ENCODE results near the gene PRKAR2A. TPM values are rescaled to one million over a fixed set of nuclear protein-coding genes. Genes with fewer than 3 reads are reported as not detected.

PRKAR2A gene
- total RNA-seq, 1 donor, result 47.4 TPM

GRCh38 chr3:48708481-48708889 lies 139.2 kb downstream of the PRKAR2A start:
- Histone ChIP-seq H3K36me3 (ENCODE audit: insufficient read depth, low read length) (peaks cover 45% of the 10 kb centered on the region), H3K4me2 (ENCODE audit: insufficient read depth, low read length) (peak overlapping the region; percentile 21), H3K4me3 (ENCODE audit: insufficient read depth, low read length) (peak overlapping the region; percentile 2), H3K4me1 (ENCODE audit: insufficient read depth, low read length) (peaks cover 16% of the 10 kb centered on the region), H3K79me2 (ENCODE audit: insufficient read depth, low read length) (peaks cover 88% of the 10 kb centered on the region), H2AFZ (ENCODE audit: low read length) (no peak overlapping the region), H3K9me3 (ENCODE audit: low read depth, low read length) (no peaks in the 10 kb centered on the region), H3K27ac (ENCODE audit: low read depth, low read length) (peak overlapping the region; percentile 65), H3K27me3 (ENCODE audit: insufficient read depth, low read length) (no peaks in the 10 kb centered on the region), H4K20me1 (ENCODE audit: insufficient read depth, low read length) (peaks cover 79% of the 10 kb centered on the region)
- peak; percentile 77 for DNase-seq (ENCODE audit: insufficient read length, low spot score, missing footprints)
- no peak for TF ChIP-seq CTCF (IDR thresholded peaks at IDR 0.05; ENCODE audit: extremely low read depth, low read depth, low read length)

- Histone ChIP-seq H3K4me2 (ENCODE audit: insufficient read depth, low read length) (no peak overlapping the region), H4K20me1 (ENCODE audit: insufficient read depth, low read length) (peaks cover 79% of the 10 kb centered on the region), H3K36me3 (ENCODE audit: insufficient read depth, low read length) (peaks cover 45% of the 10 kb centered on the region), H3K4me3 (ENCODE audit: insufficient read depth, low read length) (no peak overlapping the region), H3K27ac (ENCODE audit: low read depth, low read length) (no peak overlapping the region), H3K9me3 (ENCODE audit: low read depth, low read length) (no peaks in the 10 kb centered on the region), H3K27me3 (ENCODE audit: insufficient read depth, low read length) (no peaks in the 10 kb centered on the region), H3K4me1 (ENCODE audit: insufficient read depth, low read length) (peaks cover 16% of the 10 kb centered on the region), H2AFZ (ENCODE audit: low read length) (no peak overlapping the region), H3K79me2 (ENCODE audit: insufficient read depth, low read length) (peaks cover 89% of the 10 kb centered on the region)
- DNase-seq (ENCODE audit: insufficient read length, low spot score, missing footprints), result no peak
- TF ChIP-seq CTCF (IDR thresholded peaks at IDR 0.05; ENCODE audit: extremely low read depth, low read depth, low read length), result no peak
Observed at GRCh38 chr3:48707157-48707556, 140.5 kb downstream of the PRKAR2A start.

- no peak overlapping the region for H2AFZ ChIP-seq (ENCODE audit: low read length)
- H3K27ac ChIP-seq (ENCODE audit: low read depth, low read length), result no peak overlapping the region
- no peak for TF ChIP-seq CTCF (IDR thresholded peaks at IDR 0.05; ENCODE audit: extremely low read depth, low read depth, low read length)
- H3K4me3 ChIP-seq (ENCODE audit: insufficient read depth, low read length), result no peak overlapping the region
- H3K36me3 ChIP-seq (ENCODE audit: insufficient read depth, low read length), result peaks cover 41% of the 10 kb centered on the region
- peaks cover 10% of the 10 kb centered on the region for H3K4me1 ChIP-seq (ENCODE audit: insufficient read depth, low read length)
- H3K9me3 ChIP-seq (ENCODE audit: low read depth, low read length), result no peaks in the 10 kb centered on the region
- DNase-seq (ENCODE audit: insufficient read length, low spot score, missing footprints), result no peak
- peaks cover 97% of the 10 kb centered on the region for H3K79me2 ChIP-seq (ENCODE audit: insufficient read depth, low read length)
- no peaks in the 10 kb centered on the region for H3K27me3 ChIP-seq (ENCODE audit: insufficient read depth, low read length)
- no peak overlapping the region for H3K4me2 ChIP-seq (ENCODE audit: insufficient read depth, low read length)
- peaks cover 75% of the 10 kb centered on the region for H4K20me1 ChIP-seq (ENCODE audit: insufficient read depth, low read length)
Observed at GRCh38 chr3:48702320-48702920, 145.3 kb downstream of the PRKAR2A start.

- Histone ChIP-seq H3K4me3 (ENCODE audit: insufficient read depth, low read length) (no peak overlapping the region), H3K27ac (ENCODE audit: low read depth, low read length) (no peak overlapping the region), H3K9me3 (ENCODE audit: low read depth, low read length) (no peaks in the 10 kb centered on the region), H3K4me2 (ENCODE audit: insufficient read depth, low read length) (no peak overlapping the region), H3K27me3 (ENCODE audit: insufficient read depth, low read length) (no peaks in the 10 kb centered on the region), H4K20me1 (ENCODE audit: insufficient read depth, low read length) (peaks cover 71% of the 10 kb centered on the region), H3K79me2 (ENCODE audit: insufficient read depth, low read length) (peaks cover 96% of the 10 kb centered on the region), H3K4me1 (ENCODE audit: insufficient read depth, low read length) (peaks cover 19% of the 10 kb centered on the region), H3K36me3 (ENCODE audit: insufficient read depth, low read length) (peaks cover 30% of the 10 kb centered on the region), H2AFZ (ENCODE audit: low read length) (no peak overlapping the region)
- no peak for TF ChIP-seq CTCF (IDR thresholded peaks at IDR 0.05; ENCODE audit: extremely low read depth, low read depth, low read length)
- DNase-seq (ENCODE audit: insufficient read length, low spot score, missing footprints), result no peak
Observed at GRCh38 chr3:48700731-48701405, 146.8 kb downstream of the PRKAR2A start.

All from osteoblast (primary cell).